Measurements from ENCODE around the gene RHBDF2. TPM values are rescaled to one million over a fixed set of nuclear protein-coding genes. Genes with fewer than 3 reads are reported as not detected.

RHBDF2 gene
- total RNA-seq, result 11.7 and 17.3 TPM in 2 replicates

DNA sequence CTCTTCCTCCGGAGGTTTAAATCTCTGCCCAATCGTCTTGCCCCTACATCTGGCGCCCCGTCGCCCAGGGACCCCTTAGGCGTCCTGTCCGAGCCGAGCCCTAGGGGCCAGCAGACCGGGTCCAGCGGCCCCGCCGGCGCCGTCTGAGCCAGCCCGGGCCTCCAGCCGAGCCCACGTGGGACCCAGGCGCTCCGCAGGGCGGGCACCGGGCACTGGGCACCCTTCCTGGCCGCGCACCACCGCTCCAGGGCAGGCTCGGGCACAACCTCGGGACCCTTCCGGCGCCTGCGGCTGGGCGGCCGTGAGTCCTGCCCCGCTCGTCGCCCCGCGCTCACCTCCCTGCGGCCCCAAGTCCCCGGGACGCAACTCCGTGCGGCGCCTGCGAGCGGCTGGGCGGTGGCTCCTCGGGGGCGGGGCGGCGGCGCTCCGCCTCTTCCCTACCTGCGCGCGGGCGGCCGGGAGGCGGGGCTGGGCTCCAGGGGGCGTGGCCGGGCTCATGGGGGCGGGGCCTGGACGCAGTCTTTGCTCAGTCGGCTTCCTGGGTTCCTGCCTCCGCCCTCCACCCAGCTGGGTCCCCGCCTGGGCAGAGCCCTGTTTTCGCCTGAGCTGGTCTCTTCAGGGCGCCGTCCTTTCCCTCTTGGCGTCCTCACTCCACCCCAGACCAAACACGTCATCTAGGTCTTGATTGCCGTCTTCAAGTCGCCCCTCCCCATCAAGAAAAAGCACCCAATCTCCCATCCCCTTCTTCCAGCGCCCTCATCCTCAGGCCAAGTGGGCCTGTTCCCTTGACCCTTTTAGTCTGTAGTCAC lies at the start of gene RHBDF2:
RHBDF2 (minus strand) TSS at position 406 of the 809 bp plus-strand sequence. CDS start 19,899 bp downstream, outside the sequence.
- DNase-seq (ENCODE audit: low read depth in 2 of 2), result peak in 1 of 2 donors; percentile 73

DNA sequence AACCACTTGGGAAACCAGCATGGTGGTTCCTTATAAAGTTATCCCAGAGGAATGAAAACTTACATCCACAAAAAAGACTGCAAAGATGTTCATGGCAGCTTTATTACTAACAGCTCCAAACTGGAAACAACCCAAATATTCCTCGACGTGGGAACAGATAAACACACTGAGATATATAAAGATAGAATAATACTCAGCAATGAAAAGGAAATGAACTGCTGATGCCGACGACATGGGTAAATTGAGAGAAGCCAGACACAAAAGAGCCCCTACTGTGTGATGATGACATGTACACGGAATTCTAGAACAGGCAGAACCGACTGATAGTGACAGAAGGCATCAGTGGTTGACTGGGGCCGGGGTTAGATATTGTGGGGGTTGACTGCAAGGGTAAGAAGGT lies 48.3 kb upstream of the RHBDF2 start:
- DNase-seq (ENCODE audit: low read depth in 2 of 2), result no peak

DNA sequence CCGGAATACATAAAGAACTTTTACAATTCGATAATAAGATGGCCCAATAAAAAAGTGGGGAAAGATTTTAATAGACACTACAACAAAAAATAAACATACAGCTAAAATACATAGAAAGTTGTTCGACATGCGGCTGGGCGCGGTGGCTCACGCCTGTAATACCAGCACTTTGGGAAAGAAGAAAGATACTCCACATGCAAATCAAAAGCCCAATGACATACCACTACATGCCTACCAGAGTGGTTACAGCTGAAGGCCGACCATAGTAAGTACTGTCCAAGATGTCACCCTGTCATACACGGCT lies 47.9 kb upstream of the RHBDF2 start:
- DNase-seq (ENCODE audit: low read depth in 2 of 2), result no peak

DNA sequence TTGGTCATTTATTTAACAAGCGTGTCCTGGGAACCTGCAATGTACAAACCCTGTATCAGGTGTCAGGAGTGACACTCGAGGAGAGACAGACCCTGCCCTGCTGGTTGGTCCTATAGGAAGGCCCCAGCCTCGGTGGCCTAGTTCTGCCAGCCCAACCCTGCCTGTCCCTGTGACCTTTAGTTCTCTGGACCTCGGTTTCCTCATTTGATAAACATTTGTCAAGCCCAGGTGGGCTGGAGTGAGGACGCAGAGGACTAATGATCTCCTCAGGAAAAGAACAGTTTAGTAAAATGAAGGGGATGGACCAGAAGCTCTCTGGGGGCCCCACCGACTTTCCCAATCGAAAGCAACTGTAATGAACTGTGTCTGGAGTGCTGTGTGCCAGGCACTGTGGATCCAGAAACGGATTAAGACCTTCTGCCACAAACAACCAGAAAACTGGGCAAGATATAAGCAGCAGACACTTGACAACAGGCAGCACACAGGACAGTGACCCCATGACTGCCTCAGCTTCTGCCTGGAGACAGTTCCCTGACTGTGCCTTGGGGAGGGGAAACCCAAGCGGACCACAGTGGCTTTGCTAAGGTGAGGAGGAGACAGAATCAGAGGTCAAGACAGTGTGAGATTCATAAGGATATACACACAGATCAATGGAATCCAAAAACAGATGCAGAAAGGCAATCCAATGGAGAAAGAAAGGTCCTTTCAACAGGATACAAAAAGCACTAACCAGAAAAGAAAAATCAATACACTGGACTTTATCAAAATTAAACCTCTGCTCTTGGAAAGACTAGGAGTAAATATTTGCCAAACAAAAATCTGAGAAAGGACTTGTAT lies 47.4 kb upstream of the RHBDF2 start:
- no peak for DNase-seq (ENCODE audit: low read depth in 2 of 2)

DNA sequence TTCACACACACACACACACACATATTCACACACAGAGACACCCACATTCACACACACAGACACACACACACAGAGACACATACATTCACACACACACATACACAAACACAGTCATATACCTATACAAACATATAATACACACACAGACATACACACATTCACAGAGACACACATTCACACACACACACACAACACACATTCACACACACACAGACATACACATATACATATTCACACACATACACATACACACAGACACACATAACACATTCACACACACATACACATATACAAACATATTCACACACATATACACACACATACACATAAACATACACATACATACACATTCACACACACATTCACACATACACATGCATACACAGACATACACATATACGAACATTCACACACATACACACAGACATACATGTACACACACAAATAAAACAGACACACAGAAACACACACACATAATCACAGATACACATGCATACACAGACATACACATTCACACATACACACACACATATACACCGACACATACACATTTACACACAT lies 46.5 kb upstream of the RHBDF2 start:
- no peak for DNase-seq (ENCODE audit: low read depth in 2 of 2)

DNA sequence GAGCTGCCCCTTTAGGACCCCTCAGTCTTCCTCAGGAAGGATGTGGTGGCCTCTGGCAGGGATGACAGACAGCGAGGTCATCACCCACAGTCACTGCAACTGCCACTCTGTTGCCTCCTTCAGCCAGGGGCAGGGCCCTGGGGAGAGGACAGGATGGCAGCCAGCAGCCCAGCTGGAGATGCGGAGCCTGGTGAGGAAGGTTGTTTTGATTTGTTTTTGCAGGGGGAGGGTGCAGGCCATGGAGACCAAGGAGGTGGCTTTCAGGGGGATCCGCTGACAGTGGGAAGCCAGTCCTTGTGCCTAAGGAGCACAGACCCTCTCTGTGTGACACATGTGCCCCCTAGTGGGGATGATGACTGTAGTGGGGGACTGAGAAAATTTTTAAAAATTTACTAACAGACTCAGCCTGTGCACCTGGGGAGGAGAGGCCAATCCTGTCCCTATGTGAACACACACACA lies 46.0 kb upstream of the RHBDF2 start:
- peak; percentile 55 to 73 for DNase-seq (ENCODE audit: low read depth in 2 of 2)

DNA sequence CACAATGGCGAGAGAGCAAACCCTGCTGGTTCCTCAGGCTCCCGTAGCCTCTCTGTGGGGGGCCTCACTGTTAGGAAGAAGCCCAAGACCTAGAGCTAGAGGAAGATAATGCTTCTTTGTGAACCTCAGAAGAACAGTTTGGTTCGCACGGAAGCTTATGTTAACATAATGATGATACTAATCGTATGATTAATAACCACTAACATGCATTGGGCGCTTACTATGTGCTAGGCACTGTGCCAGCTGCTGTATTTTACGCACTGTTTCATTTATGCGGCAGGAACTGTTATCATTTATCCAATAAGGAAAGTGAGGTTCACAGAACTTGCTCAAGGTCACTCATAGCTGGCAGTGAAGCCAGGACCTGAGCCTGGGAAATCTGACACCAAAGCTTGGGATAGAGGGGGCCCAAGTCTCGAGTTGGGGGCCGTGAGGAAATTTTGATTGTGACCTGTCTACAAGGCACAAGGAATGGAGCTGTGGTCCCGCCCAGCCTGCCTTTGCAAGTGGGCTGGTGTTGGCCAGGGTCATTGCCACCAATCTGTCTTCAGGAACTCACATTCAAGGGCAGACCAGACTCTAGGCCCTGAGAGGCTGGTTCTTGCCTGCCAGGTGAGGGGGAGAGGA lies 45.4 kb upstream of the RHBDF2 start:
- peak in 1 of 2 donors; percentile 40 for DNase-seq (ENCODE audit: low read depth in 2 of 2)

DNA sequence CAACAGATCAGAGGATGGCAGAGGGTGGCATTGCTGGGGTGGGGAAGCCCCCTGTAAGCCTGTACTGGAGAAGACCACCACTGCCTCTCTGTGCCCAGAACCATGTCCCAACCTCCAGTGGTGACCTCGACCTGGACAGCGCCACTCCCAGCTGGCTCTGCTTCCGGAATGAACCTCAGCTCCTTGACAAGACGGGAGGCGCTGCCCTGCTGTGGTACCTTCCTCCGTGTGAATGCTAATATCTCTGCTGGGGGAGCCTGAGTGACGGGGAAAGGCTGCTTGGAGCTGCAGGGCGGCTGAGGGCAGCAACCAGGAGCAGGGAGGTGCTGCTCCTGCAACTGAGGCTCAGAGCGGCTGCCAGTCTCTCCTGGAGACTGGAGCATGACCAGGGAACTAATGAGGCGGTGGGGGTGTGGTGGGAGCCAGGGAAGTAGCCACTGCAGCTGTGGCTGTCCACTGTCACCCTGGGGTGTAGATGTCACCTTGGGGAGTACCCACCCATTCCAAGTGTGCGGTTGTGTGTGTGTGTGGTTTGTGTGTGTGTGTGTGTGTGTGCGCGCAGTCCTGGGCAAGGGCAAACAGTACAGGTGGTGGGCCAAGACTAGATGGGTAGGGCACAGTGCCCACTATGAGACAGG lies 44.8 kb upstream of the RHBDF2 start:
- DNase-seq (ENCODE audit: low read depth in 2 of 2), result no peak

DNA sequence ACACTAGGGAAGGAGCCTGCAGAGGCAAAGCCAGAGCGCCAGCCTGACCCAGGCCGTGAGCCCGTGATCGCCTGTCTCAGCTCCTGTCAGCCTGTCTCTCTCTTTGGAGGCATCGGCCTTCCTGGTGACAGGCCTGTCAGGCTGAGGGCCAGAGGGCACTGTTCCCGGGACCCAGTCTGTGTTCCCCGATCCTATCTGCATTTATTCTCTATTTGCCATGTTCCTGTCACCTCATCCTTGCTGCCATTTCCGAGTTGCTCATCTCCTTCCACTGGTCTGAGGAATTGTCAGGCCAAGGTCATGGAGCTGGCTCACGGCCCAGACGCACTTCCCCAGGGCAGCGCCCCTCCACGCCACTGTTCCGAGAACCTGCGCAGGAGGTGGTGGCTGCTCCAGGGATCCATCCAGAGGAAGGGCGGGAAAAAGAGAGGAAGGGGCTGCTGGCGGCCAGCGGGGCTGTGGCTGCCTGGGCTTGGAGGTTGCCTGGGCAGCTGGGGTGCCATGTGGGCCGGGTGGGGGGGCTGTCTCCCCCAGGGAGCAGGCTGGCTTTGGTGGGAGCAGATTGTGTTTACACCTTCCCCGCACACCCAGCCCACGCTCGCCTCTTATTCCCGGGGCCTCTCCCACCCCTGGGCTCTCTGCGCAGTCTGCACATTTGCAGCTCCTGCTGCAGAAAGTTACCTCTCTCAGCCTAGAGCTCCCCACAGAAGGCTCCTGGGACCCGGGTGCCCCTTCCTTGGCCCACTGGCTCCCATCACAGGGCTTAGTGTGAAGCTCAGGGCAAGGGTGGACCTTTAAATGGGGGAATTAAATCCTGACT lies 43.5 kb upstream of the RHBDF2 start:
- DNase-seq (ENCODE audit: low read depth in 2 of 2), result no peak

DNA sequence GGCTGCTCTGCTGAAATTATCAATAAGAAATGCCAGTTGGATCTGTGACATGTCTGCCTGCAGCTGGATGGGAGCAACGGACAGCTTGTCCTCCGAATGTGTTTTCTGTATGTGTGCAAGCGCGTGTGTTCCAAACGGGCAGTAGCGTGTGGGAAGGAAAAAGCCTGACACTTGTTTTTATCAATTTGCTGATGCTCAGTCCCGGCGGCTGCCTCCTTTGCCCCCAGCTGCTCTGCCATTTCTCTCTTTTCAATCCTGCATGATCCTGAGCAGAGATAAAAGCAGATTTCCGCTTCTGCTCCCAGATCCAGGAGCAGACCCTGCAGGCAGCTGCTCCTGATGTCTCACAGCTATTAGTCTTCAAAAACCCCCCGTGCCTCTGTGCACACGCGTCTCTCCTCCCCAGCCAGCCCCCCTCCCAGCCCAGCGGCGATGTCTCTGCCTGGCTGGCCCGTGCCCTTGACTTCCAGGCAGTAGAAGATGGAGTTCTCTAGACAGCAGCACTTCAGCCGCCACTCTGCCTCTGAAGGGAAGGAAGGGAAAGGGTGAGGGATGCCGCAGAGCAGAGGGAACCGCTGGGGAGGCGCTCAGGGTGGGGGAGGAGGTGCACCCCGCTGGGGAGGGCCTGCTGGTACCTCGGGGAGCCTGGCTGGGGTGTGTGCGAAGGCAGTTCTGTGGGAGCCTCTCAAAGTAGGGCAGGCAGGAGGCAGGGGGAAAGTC lies 42.8 kb upstream of the RHBDF2 start:
- DNase-seq (ENCODE audit: low read depth in 2 of 2), result no peak

DNA sequence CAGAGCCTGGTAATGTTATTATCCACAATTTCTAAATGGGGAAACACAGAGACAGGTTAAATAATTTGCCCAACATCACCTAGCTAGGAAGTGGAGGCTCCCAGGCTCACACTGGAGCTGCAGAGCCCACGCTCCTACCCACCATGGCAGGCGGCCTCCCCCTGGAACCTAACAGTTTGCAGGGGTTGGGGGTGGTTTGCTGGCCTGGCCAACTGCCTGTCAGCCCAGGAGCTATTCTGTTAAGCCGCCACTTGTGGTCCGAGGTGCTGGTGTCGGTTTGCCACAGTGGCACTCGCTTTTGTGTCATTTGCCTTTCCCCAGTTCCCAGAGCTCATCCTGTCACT lies 42.2 kb upstream of the RHBDF2 start:
- no peak for DNase-seq (ENCODE audit: low read depth in 2 of 2)

DNA sequence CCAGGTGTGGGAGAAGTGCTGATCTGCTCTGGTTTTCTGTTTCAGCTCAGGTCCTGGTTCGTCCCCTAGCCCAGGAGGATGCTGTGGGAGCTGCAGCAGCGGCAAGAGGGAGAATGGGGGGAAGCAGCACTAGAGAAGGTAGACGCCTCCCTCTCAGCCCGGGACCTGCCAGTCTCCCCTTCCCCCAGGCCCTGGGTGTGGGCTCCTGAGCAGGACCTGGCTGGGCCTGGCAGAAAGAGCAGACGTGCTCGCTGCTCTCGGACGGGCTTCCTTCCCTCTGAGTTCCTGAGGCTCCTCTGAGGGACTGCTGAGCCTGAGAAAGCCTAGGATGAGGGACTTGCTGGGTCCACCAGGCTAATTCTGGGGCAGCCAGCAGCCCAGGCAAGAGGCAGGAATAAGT lies 41.8 kb upstream of the RHBDF2 start:
- no peak for DNase-seq (ENCODE audit: low read depth in 2 of 2)

DNA sequence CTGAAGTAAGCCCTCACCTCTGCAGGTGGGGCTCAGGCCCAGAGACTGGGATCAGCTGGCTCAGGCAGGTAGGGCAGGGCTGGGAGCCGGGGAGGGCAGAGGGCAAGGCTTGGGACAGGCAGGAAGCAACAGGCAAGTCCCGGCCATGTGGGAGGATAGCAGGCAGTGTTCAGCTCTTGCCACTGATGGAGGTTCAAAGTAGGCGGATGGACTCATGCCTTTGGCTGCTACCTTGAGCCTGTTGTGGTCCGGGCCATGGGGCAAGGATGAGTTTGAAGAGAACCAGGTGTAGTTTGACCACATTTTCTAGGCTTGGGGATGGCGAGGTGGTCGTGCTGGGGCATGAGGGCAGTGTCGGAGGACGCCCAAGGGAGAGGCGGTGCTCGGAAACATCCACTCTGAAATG lies 41.3 kb upstream of the RHBDF2 start:
- DNase-seq (ENCODE audit: low read depth in 2 of 2), result no peak

DNA sequence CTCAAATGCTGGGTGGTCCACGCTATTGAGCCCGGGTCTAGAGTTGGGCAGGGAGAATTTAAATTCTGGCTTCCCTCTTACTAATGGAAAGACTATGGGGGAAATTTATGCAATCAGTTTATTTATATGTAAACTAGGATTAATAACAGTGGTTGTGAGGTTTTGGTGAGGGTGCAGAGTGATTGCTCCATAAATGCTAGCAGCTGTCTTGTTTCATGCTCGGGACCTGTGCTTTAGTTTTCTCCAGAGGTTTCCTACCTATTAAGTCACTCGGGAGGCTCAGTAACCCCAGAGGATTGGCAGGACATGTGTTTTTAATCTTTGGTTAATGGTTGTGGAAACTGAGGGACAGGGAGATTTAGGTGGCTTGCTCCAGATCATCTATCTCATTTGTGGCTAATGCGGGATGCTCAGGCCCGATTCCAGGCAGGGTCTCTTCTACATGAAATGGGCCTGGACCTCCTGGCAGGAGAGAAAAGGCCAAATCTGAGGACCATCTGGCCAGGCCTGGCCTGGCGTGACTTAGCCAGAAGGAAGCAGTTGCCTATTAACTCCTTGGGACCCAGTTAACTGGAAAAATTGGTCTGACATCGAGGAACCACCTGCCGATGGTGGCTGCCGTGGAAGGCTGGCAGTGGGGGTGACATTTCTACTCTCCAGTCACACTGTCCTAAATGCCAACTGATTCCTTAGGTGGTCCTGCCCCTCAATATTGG lies 40.7 kb upstream of the RHBDF2 start:
- DNase-seq (ENCODE audit: low read depth in 2 of 2), result no peak

DNA sequence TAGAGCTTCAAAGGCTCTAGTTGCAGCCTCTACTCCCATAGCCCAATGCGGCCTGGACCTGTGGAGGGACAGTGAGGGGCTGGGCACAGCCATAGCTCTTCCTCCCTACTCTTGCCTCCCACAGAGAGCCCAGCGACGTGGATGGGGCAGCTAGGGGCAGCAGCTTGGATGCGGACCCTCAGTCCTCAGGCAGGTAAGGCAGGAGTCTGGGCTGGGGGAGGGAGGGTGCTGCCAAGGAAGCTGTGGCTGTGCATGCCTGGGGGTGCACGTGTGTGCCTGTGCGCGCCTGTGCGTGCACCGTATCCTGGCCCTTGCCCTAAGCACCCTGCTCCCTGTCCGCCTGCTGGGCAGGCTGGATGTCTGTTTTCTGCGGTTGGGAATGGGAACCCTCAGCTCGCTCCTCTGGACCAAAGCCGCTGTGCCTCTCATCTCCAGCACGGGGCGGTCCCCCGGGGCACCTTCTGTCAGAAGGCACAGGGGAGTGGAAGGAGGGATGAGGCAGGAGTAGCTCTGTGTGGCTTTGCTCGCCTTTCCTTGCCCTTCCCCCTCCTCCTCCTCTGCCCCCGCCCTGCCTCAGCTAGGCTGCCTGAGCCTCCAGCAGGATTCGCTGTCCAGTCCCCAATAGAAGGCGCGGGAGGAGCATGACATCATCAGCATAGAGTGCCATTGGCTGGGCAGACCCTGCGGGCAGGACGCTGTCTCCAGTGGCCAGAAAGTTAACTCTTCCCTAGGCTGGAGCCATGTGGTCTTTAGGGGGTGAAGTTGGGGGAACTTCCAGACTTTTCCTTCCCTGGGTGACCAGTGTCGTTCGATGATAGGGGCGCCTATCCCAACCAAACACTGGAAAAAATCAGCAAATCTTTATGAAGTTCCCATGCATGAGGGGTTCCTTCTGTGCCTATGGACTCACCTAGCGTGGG lies 39.4 kb upstream of the RHBDF2 start:
- peak; percentile 80 to 93 for DNase-seq (ENCODE audit: low read depth in 2 of 2)

DNA sequence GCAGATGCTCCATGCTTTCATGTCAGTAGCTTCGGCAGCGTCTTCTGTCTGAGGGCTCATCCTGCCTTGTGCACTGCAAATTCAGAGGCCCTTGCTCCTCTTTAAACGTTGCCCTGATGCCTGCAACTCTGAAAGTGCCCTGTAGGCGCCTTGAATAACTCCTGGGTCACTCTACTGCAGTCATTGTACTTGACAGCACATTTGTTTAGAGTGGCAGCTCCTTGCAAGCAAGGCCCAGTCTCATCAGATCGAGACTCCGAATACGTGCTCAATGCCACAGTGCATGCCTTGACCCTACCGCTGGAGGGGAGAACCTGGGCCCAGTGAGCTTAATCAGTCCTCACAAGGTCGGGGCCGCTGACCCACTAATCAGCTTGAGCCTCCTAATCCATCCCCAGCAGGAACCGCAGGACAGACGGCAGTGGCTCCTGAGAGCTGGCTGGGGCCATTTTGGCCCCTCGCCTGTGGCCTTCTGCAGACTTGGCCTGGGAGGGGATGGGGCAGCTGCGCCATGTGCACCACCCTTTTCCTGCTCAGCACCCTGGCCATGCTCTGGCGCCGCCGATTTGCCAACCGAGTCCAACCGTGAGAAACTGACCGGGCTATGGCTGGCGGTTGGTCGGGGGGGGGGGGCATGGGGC lies 38.5 kb upstream of the RHBDF2 start, which contains the start of gene PRCD:
PRCD (plus strand) TSS at position 414 of the 641 bp plus-strand sequence; CDS start at position 512, 98 bp downstream.
- DNase-seq (ENCODE audit: low read depth in 2 of 2), result no peak

DNA sequence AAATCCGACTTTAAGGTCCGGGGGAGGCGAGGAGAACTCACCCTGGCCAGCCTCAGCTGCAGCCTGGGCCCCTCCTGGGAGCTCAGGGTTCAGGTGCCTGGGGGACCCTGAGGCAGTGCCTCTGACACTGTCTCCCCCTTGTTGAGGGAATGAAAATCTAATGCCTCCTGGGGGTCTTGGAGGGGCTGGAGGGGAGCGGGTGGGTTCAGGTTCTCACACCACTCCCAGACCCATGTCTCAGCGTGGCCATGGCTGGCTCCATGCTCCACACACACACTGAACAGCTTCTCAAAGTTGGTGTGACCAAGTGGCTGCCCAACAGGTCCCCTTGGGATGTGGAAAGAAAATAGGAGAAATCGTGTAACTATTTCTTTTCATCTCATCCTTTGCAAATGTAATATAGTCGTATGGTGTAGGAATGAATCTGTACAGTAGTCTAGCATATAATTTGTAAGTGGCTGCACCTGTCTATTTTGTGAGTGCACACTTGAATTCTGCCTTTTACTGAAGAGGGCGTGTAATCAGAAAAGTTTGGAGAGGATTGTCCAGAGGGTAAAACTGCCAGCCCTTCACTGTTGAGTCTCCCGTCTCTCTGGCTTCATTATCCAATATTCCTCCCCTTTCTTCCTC lies 37.8 kb upstream of the RHBDF2 start:
- DNase-seq (ENCODE audit: low read depth in 2 of 2), result no peak
